ENCODE data around the gene CAPN15.
"Not testable (repeated sequence)": the region's sequence is repeated elsewhere in the genome, so short reads cannot be mapped to it uniquely, and the experiment has no call there.

The CAPN15 gene

DNA sequence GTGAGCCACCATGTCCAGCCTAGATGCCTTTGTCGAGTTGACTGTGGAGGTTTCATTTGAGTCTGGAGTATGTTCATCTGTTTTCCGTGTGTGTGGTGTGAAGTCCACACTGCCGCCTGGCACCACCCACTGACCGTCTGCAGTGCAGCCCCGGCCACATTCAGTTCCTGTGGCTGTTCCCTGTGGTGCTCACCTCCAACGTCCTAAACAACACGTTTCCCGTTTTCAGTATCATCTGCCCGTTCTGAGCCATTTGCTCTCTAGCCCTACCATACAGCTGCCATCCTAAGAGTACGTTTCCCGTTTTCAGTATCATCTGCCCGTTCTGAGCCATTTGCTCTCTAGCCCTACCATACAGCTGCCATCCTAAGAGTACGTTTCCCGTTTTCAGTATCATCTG is 20.0 kb upstream of the CAPN15 start:
- DNase-seq (ENCODE audit: low spot score), result not testable (repeated sequence)

DNA sequence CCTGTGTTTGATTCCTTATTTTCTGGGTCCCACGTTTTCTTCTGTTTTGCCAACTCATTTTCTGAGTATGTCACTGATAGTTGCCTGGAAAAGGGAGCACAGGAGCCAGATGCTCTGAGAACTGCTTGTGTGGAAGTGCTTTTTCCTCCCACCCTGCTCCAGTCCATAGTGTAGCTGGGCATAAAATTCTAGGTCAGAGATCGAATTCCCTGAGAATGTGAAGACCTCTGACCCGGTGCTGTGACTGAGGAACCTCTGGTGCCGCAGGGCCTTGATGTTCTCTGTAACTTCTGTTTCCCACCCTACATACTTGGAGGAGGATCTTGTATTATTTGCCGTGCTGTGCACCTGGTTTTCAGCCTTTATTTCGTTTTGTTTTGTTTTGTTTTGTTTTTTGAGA is 19.5 kb upstream of the CAPN15 start:
- no peak for DNase-seq (ENCODE audit: low spot score)

DNA sequence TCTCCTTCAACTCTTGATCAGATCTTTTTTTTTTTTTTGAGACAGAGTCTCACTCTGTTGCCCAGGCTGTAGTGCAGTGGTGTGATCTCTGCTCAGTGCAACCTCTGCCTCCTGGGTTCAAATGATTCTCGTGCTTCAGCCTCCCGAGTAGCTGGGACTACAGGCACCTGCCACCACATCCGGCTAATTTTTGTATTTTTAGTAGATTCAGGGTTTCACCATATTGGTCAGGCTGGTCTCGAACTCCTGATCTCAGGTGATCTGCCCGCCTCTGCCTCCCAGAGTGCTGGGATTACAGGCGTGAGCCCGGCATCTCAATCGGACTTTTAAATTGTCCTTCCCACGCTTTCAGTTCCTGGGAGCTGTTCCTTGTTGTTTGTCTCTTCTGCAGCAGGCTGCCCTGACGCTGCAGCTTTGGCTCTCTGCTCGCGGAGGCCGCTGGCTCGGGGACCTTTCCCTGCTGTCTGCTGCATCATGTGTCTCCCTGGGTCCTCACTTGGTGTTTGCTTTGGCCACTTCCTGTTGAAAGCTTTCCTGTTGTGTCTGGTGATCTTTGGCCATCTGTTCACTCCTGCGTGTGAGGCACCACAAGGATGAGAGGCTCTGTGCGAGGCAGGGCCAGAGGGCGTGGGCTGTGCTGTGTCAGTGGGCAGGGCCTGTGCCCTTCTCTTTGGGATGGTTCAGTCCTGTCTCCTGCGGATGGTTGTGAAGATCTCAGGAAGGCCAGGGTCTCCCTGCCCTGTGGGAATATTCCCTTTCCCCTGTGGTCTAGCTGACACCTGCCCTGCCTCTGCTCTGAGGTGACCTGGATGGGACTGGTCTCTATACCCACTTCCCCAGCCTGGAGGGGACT is 18.4 kb upstream of the CAPN15 start:
- DNase-seq (ENCODE audit: low spot score), result no peak

DNA sequence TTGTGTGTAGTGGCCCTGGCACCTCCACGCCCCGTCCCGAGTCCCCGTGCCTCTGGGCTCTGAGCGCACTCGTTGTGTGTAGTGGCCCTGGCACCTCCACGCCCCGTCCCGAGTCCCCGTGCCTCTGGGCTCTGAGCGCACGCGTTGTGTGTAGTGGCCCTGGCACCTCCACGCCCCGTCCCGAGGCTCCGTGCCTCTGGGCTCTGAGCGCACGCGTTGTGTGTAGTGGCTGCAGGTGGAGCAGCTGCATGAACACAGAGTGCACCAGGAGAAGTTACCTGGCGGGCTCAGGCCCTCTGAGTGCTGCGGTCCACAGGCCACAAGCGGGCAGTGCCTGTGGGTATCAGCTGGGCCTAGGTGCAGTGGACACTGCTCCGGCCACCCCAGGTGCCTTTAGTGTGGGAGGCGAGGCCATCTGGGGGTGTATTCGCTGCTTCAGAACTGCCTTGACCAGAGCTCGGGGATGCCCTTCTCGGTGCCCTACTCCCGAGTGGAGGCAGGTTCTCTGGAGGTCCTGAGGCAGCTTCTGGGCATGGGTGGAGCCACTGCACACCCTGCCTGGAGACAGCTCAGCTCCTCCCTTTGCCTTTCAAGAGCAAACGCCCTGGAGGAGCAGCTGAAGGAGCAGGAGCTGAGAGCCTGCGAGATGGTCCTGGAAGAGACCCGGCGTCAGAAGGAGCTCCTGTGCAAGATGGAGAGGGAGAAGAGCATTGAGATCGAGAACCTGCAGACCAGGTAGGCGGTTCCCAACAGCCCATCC is 17.3 kb upstream of the CAPN15 start:
- no peak for DNase-seq (ENCODE audit: low spot score)

DNA sequence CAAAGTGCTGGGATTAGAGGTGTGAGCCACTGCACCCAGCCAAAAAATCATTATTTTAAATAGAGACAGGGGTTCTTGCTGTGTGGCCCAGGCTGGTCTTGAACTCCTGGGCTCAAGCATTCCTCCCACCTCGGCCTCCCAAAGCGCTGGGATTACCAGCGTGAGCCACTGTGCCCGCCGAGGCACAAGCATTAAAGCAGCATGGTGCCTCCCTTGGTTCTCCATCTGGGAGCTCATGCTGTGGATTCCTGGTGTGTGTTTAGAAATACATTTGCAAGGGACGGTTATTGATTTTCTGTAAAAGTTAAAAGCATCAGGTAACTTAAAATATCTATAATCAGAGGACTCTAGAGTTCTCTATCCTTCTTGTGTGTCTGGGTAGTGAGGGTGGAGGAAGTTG is 14.7 kb upstream of the CAPN15 start:
- DNase-seq (ENCODE audit: low spot score), result no peak

DNA sequence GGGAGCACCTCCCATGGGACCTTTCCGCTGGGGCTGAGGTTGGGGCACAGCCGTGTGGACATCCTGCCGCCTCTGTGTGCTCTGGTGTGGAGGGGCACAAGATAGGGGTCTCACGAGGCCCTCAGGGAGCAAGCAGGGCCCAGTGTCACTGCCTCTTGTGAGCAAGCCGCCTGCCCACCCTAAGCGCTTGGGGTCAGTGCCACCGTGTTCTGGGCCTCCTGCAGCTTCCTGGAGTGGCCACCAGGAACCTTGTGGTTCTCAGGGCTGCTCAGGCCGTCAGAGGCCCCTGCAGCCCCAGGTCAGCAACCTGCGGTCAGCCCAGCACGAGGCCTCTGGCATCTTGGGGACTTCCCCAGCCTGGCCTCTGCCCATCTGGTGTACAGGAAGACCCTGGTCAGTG is 13.6 kb upstream of the CAPN15 start:
- no peak for DNase-seq (ENCODE audit: low spot score)

DNA sequence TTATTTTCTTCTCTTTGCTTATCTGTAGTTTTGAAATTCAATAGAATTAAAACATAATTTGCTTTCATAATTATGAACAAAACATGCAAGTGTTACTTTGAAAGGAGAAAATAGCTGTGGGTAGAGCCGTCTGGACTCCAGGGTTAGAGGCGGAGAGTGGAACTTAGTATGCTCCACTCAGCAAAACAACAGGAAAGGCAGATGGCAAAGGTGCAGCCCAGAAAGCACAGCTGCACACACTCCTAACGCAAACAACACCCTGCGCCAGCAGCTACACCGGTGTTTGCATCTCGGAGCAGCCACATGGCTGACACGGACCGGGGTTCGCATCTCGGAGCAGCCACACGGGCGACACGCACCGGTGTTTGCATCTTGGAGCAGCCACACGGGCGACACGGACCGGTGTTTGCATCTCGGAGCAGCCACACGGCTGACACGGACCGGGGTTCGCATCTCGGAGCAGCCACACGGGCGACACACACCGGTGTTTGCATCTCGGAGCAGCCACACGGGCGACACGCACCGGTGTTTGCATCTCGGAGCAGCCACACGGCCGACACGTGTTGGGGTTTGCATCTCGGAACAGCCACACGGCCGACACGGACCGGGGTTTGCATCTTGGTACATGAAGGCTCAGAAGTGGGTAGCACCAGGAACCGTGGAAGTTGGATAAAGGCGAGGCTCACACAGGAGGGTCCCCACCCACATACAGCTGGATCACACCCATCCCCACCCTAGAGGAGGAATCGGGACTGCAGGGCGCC is 12.2 kb upstream of the CAPN15 start:
- no peak for DNase-seq (ENCODE audit: low spot score)

DNA sequence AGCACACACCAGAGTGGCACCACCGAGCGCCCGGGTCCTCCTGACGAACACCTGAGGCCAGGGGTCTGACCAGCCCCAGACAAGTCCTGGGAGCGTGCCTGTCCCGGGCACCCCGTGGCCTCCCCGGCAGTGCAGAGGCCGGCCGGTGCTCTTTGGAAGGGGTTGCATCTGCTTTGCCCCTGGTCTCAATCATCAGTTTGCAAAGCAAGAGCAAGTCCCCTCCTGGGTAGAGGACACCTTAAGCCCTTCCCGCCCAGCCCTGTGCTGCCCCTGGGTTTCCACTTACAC is 11.6 kb upstream of the CAPN15 start:
- DNase-seq (ENCODE audit: low spot score), result no peak

DNA sequence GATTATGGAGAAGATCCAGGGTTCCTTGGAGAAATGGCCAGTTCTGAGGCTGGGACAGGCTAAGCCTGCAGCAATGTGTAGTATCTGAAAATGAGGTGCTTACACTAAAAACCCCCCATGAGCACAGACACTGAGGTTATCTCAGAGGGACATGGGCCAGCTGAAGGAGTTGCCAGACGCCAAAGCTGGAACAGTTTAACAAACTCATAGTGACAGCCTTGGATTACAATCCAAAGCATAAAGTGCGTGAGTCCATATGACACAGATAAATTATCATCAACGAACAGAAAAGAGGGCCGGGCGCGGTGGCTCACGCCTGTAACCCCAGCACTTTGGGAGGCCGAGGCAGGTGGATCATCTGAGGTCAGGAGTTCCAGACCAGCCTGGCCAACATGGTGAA is 11.2 kb upstream of the CAPN15 start:
- DNase-seq (ENCODE audit: low spot score), result no peak

DNA sequence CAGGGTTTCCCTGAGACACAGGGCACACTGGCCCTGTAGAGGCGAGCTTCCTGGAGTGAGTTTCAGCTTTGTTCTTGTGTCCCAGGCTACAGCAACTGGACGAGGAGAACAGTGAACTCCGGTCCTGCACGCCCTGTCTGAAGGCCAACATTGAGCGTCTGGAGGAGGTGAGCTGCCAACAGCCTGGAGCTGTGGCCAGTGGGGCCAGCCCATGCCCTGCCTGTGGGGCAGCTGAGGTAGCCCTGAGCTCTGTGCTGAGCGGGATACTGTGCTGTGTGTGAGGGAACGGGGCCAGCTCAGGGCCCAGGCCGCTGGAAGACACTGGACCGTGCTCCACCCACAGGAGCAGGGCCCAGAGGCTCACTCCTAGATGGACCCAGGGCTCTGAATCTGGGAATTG is 8.7 kb upstream of the CAPN15 start:
- DNase-seq (ENCODE audit: low spot score), result peak; percentile 42

DNA sequence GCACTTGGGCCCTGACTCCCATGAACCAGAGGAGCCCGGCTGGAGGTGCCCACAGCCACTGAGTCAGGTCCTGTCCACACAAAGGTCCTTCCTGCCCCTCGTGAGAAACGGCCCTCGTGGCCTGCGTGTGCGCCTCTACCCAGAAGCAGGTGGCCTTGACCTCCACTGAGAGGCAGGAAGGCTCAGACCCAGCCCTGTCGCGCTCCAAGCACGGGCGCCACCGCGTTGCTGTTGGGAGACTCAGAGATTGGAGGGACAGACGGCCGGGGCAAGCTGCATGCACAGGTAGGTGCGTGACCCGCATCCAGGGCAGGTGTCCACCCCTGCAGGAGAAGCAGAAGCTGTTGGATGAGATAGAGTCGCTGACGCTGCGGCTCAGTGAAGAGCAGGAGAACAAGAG is 8.1 kb upstream of the CAPN15 start:
- DNase-seq (ENCODE audit: low spot score), result no peak

DNA sequence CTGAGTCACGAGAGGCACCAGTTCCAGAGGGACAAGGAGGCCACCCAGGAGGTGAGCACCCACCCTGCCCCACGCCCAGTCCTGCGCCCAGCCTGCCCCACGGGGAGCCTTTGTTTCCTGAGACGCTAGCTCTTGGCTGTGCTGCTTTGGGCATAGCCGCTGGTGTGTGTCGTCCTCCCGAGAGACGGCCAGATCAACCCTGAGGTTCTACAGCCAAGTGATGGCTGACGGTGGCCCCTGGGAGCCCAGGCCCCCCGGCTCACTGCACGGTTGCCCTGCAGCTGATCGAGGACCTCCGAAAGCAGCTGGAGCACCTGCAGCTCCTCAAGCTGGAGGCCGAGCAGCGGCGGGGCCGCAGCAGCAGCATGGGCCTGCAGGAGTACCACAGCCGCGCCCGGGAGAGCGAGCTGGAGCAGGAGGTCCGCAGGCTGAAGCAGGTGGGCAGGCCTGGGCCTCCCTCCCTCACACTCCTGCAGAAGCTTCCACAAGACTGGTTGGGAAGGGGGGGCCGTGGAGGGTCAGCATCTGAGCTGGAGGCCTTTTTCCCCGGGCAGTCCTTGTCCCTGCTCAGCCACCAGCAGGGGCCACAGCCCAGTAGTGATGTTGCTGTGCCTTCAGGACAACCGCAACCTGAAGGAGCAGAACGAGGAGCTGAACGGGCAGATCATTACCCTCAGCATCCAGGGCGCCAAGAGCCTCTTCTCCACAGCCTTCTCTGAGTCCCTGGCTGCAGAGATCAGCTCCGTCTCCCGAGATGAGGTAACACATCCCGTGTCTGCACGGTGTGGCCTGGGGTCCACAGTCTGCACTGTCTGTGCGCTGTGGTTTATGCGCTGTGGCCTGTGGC is 7.4 kb upstream of the CAPN15 start:
- no peak for DNase-seq (ENCODE audit: low spot score)

DNA sequence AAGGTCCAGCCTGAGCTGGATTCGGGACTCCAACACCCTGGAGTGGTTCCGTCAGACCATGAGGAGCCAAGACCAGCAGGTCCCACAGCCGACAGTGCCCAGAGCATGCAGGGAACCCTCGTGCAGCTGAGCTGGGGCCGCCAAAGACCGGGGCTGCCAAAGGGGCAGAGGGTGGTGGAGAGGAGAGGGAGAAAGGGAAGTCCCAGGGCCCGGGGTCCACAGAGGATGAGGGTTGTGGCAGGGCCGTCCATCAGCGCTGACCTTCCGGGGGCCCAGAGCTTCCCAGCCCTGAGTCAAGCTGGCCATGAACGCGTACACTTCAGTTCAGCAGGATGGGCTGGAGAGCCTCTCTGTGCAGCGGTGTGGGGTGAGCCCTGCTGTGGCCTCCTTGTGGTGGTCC is 6.7 kb upstream of the CAPN15 start:
- DNase-seq (ENCODE audit: low spot score), result no peak

DNA sequence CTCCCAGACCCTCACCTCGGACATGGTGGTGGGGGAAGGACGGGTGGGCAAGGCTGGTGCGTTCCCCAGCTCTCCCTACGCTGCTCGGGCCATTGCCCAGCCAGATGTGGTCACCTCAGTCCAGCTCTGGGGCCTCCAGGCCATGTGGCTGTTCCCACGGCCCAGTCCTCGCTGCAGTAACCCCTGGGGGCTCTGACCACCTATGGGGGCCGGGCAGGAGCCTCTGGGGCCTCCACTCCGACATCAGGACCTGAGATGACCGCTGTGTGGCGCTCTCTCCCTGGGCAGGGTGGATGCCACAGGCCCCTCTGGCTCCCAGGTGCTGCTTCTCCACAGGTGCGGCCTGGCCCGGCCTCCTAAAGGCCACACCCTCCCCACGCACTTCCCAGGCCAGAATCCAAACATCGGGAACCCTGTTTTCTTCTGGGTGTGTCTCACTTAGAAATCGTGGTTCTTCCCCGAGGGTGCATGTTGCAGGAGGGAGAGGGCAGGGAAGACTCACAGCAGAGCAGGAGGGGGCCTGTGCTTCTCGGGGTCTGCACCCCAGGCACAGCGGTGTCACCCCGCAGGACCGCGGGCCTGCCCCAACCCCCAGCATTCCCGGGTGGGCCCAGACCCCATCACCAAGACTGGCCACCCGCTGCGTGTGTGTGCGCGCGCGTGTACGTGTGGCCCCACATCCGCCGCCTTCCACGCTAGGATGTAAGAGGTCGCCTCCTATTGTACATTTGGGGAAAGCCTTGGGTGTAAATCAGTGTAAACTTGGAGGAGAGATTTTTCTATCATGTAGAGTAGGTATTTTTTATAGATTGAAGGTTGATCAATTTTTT is 5.9 kb upstream of the CAPN15 start:
- DNase-seq (ENCODE audit: low spot score), result no peak

DNA sequence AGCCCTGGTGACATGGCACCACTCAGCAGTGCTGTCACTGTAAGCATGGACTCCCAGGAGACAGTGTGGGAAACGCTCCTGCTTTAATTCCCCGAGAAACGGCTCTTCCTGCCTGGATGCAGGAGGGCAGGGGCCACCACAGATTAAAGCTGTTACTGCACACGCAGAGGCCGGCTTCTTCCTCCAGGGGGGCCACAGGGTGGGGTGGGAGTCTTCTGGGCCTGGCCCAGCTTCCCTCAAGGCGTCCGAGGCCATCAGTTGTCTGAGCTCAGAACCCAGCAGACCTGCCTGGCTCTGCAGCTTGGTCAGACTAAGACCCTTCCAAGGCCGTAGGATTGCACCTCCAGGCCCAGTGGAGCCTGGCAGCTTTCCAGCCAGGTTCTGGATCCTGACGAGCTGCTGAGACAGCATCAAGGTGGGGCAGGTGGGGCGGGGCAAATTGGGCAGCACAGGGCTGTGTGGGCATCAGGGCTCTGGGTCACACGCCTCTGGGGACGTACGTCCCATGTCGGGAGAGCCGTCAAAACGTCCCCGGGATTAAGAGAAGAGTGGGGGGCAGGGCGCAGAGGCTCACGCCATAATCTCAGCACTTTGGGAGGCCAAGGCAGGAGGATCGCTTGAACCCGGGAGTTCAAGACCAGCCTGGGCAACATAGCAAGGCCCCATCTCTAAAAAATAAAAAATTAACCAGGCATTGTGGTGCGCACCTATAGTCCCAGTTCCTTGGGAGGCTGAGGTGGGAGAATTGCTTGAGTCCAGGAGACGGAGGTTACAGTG is 5.0 kb upstream of the CAPN15 start:
- no peak for DNase-seq (ENCODE audit: low spot score)

DNA sequence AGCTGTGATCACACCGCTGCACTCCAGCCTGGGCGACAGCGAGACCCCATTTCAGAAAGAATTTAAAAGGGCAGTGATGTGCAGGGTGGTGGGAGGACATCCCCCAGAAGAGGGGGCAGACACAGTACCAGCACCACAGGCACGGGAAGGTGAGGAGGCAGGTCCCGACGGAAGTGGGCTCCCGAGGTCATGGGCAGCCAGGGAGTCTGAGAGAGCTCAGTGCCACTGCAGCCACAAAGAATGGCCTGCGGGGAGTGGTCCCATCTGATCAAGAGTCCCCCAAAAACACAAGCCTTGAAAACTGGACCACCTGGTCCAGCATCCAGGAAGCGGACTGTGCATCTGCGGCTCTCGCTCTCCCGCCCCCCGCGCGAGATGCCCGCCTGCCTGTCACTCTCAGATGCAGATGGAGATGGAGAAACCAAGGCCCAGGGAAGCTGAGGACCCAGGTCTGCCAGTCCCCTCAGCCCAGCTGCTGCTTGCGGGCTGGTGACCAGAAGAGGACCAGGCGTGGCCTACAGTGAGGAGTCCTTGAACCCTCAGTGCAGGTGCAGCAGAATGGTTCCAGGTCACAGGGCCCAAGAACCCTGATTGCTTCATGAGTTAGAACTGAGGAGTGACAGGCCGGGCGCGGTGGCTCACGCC is 4.3 kb upstream of the CAPN15 start:
- no peak for DNase-seq (ENCODE audit: low spot score)

DNA sequence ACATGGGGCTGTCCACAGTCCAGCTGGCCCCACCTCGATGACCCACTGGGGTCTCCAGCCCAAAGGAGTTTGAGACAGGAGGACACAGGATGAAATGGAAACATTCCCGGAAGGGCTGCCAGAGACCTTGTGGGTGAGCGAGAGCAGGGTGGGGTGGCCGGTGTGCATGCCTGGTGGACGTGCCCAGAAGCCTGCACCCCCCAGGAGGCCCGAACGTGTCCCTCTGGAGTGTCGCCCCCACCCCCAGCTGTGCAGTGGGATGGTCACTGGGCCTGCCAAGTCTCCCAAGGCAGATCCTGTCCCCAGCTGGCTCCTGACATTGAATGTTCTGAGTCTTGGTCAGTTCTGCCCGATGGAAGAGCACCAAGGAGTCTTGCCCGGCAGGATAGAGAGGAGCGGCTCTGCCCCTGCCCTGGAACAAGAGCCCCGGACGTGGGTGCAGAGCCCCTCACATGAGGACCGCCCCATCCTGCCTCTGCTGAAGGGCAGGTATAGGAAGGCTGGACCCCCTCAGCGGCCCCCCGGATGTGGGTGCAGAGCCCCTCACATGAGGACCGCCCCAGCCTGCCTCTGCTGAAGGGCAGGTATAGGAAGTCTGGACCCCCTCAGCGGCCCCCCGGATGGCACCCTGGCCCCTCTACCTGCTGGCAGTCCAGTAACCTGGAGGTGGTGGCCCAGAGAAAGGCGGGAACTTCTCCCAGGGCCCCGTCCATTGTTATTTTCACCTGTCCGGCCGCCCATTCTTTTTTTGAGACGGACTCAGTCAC is 3.1 kb upstream of the CAPN15 start:
- DNase-seq (ENCODE audit: low spot score), result no peak

DNA sequence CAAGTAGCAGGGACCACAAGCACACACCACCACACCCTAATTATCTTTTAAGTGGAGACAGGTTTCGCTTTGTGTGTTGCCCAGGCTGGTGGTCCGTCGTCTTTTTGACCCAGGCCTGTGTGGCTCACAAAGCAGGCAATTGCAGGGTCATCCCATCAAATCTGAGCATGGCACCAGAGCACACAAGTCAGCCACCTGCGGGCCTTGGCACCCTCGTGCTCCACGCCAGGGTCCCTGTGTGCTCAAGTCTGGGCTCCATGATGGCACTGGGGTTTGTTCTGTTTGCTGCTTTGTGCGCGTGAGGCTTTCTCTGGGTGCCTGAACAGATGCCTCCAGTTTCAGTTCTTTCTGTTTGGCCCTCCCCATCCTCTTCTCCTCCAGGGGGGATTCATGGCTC is 2.4 kb upstream of the CAPN15 start:
- DNase-seq (ENCODE audit: low spot score), result no peak

DNA sequence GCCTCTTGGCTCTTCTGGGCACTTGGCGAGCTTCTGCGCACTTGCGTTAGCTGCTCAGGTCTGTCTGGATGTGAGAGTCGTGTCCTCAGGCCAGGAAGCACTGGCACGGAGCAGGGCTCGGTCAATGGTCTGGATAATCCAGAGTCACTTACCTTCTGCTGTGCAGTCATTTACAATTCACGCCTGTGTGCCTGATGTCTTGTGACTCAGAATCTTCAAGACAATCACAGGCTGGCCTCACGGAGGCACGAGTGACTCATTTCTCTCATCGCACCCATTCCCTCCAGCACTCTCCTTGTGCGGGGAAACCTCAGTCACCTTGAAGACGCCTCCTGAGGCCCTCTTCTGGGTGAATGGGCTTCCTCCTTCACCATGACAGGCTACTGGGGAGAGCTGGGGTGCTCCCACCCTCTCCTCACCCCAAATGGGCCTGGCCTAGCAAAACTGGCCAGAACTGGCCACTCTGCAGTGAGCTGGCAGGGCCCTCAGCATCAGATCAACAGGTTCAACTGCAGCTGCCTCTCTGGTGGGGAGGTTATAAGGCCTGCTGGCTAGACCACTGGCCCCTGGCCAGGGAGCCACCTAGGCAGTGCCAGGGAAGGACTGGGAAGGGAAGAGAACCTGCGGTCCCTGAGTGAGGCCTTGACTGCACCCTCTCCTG is 1.9 kb upstream of the CAPN15 start:
- no peak for DNase-seq (ENCODE audit: low spot score)
